Stimulated activated CD8-positive, alpha-beta memory T cell treated with anti-CD3 and anti-CD28 coated beads, Interleukin-15, amount 100 ng/mL, for 1 hour (primary cell): ENCODE results near the gene METTL3.
A peak's percentile ranks its signal among the peaks of the same experiment; 100 is the strongest.
"Not testable (repeated sequence)": the region's sequence is repeated elsewhere in the genome, so short reads cannot be mapped to it uniquely, and the experiment has no call there.

Experiments used
- DNase-seq: peaks from one replicate; pipeline ENCODE4 v3.0.0-alpha.2; 2020; ENCODE audit warnings: low read depth

Gene METTL3

DNA sequence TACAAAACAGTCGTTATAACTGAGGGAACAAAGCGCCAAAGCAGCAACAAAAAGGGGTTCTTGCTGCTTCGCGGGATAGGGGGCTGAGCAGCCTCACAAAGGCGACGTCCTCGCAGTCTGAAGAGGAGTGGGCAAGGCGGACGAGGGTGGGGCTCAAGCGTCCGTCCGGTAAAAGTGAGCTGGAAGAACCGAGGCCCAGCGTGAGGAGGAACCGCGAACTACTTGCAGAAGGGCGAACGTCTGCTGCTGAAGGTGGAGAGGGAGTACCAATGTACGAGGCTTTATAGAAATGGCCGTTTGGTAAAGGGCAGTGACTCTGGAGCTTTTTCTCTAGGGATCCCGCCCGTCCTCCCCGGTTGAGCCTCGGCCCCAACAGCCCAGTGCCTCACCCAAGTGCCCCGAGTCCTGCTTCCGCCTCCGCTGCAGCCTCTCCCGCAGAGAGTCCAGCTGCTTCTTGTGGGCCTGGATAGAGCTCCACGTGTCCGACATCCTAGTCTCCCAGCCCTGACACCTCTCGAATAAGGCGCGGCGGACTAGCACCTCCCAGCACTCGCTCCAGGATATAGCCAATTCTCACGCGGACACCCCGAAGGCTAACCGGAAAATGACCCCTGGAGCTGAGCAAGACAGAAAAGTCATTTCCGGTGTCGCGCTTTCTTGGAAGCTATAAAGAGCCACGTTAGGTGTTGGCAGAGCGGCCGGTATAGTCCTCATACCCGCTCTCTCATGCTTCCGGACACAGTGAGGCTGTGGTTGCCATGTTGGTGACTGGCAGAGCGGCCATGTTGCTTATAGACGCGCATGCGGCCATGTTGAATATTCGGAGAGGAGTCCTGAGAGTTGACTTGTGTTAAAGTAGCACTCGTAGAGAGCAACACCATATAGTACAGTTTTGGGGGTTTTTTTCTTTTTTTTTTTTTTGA, at the start of gene METTL3:
TSS of gene METTL3 (minus strand) at position 606 of the 923 bp plus-strand sequence. CDS start at position 489, 117 bp downstream.
- peak; percentile 85 for DNase-seq

DNA sequence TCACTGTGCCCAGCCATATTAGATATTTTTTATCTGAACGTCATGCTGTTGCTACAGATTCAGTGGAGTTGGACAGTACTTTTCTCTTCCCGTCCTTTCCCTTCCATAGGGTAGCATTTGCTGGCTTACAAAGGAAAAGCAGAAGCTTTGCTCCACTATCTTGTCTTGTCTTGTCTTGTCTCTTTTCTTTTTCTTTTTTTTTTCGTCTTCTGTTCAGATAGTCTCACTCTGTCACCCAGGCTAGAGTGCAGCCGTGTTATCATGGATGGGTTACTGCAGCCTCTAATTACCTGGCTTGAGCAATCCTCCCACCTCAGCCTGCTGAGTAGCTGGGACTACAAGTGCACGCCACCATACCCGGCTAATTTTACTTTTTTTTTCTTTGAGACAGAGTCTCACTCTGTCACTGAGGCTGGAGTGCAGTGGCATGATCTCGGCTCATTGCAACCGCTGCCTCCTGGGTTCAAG, 47.6 kb upstream of the METTL3 start:
- DNase-seq, result no peak

DNA sequence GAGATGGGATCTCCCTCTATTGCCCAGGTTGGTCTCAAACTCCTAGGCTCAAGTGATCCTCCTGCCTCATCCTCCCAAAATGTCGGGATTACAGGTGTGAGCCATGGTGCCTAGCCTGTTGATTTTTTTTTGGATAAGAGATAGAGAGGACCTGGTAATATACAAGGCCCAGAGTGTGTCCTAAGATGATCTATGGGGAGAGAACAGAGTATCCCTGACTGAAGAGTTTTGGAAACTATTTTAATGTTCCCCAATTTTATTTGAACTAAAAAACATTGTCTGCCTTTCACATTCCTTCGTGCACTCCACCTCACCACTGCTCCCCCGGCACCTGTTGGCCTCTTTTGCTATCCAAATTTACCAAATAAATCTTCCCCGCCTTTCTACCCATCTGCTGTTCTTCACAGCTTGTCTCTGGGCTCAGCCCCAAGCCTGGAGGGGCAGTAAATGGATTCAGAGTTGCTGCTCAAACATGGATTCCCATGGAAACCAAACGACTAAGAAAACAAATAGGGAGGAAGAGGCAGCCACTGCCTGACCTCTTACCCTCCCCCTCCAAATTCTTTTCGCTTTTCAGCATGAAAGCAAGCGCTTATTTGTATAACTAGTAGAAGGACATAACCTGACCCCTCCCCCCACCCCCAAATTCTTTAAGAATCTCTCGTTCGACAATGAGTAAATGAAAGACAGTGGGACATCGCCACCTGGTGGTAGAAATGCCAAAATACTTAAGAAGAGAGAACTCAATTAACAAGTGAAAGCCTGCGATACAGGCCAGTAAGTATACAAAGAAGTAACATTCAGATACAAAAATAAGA, 46.2 kb upstream of the METTL3 start:
- DNase-seq, result peak; percentile 64

DNA sequence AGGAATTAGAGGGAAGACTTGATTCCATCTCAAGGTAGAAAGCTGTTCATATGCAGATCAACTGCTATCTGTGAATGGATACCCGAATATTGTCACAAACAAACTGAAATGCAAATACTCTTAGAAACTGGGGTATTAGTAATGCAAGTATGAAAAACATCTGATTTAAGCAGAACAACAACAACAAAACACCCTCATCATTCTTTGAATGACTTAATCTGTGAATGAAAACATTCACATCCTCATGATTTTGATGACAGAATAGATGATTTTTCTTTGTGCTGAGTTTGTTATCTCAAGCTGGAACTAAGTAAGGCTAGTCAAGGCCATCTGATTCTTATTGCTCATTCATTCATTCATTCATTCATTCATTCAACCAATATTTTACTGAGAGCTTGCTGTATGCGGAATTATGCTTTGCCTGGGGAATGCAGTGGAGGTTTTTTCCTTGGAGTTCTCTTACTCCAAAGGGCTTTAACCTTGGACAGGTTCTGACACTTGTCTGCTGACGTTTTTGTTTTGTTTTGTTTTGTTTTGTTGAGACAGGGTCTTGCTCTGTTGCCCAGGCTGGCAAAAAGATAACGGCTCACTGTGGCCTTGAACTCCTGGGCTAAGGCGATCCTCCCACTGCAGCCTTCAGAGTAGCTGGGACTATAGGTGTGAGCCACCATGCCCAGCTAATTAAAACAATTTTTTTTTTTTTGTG, 45.4 kb upstream of the METTL3 start:
- DNase-seq, result no peak

DNA sequence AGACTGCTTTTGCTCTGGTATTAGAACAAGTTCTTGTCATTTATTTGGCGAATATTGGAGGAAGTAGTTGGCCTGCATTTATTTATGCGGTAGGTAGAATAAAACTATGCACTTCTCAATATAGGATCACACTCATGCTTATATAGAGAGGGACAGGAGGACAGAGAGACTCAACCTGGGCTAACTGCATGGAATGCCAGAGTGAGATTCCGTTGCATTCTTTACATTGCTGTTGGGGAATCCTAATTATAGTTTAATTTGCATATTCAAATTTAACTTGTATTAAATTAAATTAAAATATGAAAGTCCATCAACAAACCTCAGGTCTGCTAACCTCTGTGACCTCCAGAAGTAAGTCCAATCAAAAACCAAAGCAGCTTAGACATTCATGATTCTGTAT, 42.1 kb upstream of the METTL3 start:
- no peak for DNase-seq

DNA sequence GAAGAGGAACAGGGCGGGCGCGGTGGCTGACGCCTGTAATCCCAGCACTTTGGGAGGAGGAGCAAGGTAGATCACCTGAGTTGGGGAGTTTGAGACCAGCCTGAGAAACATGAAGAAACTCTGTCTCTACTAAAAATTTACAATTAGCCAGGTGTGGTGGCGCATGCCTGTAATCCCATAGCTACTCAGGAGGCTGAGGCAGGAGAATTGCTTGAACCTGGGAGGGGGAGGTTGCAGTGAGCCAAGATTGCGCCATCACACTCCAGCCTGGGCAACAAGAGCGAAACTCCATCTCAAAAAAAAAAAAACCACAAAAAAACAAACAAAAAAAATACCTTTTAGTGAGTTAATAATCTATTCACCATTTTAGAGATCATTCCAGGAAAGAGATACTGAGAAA, 33.4 kb upstream of the METTL3 start:
- DNase-seq, result not testable (repeated sequence)

DNA sequence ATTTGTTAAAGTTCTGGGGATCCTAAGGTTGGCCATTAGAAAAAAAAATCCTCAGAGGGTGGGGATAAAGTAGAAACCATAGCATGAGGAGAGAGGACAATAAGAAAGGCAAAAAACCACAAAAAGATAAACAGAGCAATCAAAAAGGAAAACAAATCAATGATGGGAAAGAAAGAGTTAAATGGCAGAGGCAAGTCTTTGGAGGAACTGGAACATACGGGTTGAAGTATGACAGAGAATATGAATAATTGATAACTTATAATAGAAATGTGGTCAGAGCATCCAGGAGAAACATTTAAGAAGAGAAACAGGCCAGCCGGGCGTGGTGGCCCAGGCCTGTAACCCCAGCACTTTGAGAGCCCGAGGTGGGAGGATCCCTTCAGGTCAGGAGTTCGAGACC, 32.8 kb upstream of the METTL3 start:
- DNase-seq, result no peak

DNA sequence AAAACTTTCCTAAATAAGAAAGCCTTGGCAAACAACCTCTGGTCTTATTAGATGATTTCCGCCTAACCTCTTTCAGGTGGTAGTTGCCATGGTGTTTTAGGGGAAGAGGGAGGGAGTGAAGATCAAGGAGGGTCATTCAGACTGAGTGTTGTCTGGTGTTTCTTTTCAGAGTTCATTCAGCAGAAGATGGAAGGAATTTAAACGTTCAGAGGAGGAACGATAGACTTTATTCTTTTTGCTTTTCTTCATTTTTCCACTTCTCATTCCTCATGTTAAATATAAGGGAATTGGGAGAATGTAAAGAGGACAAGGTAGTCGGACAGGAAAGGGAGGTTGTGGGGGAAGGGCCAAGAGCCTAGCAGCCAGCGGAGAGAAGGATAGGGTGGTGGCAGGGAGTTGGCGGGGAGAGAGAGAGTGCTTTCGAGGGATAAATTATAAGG, 32.4 kb upstream of the METTL3 start:
- DNase-seq, result no peak

DNA sequence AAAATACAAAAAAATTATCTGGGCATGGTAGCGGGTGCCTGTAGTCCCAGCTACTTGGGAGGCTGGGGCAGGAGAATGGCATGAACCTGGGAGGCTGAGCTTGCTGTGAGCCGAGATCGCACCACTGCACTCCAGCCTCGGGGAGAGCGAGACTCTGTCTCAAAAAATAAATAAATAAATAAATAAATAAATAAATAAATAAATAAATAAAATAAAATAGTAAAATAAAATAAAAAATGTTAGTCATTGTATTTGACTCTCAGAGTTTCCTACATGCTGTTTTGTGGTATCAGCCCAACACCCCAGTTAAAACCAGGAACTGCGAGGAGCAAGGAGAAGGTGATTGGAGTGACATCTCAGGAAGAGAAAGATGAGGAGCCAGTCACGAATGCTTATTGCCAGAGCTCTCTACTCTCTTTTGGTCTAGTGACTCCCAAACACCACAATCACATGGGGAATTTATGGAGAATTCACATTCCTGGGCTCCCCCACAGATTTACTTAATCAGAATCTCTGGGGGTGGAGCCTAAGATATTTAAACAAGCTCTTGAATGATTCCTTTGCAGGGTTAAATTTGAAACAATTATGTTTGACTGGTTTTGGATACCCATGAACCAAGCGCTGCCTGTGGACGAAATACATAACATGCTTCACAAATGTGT, 30.4 kb upstream of the METTL3 start:
- DNase-seq, result no peak

DNA sequence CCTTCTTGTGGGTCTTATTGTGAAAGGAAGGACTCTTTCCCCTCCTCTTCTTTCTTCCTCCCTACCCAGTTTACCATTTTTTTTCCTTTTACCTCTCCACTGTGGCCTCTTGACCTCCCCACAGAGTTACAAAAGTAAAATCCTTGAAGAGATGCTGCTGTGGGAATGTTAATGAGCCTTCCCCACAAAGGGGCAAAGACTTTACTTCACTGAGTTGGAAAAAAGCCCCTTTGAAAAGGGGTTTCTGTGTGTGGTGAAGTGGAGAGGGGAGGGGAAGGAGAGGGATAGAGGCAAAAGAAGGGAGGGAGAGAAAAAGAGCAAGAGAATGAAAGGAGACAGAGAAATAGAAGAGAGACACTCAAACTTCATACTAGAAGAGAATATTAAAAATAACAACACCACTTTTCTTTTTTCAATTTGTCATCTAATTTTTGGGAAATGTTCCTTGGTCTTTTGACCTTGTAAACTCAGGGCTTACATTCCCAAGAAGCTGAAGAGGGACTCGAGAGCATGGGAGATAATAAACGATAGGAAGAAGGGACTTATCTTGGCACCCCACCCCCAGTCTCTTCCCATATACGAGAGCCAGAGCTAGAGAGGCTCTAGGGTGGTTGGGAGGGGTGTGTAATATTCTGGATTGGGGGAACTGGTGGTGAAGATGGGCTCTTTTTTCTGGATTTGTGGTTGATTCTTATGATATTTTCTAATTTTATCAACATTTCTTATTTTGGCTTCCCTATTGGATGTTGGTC, 28.2 kb upstream of the METTL3 start:
- DNase-seq, result no peak

DNA sequence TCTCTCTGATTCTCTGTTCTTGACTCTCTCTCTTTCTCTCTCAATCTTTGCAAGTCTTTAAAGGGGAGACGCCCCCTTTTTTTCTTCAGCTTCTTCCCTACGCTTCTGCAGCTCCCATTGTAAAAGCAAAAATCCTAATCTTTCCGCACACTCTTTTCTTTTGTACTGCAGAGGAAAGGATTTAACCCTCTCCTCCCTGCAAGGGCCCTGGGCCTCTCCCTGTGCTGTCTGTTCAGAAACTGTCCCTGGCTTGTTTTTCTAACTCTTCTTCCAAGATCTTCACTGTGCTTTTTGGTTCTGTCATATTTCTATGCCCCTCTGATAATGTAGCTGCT, 25.9 kb upstream of the METTL3 start:
- DNase-seq, result no peak

DNA sequence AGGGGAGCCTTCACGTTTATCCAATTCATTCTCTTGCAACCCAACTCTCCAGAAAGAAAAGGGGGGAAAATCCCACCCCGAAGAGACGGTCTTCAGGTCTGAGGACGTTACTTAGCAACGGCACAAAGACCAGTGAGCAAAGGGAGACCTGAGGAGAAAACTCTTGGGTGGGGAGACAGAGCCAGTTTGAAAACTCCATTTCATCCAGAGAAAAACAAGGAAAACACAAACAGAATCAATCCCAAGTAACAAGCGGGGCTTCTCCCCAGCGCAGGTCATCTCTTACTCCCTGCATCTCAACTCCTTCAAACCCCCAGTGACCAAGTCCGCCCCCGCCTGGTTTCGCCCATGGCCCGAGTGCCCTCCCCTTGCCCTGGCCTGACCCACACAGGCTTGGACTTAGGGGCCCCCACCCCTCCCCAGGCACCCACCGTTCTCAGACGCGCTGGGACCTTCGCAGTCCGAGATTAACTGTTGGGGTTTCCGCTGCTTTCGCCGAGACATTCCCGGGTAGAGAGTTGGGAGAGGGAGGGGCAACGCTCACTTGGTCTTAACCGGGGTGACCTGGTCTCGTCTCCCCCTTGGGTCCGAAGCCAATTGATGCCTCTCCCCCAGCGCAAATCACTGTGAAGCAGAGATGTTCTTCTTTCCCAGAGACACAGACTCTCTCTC, 25.4 kb upstream of the METTL3 start:
- DNase-seq, result no peak

DNA sequence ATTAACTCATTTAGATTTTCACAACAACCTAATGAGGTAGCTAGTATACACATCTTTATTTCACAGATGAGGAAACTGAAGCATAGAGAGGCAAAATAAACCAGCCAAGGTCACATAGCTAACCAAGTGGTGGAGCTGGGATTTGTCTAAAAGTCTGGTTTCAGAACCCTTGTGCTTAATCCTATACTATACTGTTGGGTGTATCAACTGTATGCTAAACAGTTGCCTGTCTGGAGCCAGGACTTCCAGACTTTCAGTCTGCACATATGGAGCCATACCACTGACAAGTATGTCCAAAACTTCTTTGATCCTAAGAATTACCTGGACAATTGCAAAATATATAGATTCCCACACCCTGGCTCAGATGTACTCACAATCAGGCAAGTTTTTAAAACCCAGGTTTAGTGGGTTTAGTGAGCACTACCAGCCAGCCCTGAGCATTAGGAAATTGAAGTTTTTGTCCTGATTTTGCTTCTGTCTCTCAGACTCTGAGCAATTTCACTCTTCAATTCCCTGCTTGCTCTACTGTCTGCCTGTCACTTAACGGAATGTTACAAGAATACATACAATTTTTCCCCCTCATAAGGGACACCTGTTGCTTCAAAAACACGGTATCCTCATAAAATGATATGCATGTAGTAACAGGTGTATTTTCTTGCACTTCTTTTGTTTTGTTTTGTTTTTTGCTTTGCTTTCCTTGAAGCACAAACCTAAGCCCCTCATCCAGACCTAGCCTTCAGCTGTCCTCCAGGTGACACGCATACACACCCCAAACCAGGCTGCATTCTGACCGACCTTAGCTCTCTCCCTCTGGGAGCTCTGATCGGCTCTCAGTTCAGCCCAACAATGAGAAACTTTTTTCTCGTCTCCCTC, 24.6 kb upstream of the METTL3 start:
- no peak for DNase-seq

DNA sequence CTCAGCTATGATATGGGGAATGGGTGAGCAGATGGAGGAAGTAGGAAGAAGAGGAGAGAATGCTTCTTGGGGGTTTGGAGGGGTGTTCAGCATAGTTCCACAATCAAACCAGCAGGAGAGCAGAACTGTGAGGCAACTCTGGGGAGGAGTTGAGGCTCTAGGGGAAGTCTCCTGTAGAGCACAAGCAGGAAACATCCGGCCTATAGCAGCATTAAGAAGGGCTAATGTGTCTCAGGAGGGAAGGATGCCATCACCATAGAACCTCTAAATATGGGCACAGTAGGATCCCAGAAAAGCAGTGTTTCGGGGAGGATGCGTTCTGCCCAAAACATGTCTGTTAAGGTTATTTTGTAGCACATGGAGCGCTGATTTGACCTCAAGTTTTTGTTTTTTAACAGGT, 23.4 kb upstream of the METTL3 start:
- DNase-seq, result no peak

DNA sequence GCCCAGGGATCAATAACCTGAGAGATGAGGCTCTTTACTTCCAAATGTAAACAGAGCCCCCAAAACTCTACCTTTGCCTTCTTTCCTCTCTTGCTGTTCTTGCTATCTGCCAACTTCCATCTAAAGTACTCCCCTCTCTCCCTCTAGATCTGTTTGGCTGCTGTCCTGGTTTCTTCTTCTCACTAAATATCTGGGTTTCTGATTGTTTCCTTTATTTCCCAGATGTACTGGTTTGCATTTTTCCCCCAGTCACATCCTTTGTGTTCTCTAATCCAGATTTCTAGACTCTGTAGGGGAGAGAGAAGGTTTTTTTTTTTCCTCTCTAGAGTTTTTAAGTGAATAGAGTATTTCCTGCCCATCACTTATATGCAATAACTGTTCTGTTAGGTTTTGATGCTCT, 22.2 kb upstream of the METTL3 start:
- no peak for DNase-seq

DNA sequence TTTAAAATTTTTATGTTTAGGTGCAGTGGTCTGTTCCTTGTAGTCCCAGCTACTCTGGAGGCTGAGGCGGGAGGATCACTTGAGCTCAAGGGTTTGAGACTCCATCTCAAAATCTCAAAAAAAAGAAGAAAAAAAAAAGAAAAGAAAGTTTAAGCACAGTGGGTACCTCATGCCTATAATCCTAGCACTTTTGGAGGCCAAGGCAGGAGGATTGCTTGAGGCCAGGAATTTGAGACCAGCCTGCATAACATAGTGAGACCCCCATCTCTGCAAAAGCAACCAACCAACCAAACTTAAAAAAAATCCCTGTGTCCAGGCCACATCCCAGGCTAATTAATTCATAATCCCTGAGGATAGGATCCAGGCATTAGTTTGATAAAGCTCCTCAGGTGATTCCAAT, 18.4 kb upstream of the METTL3 start:
- no peak for DNase-seq

DNA sequence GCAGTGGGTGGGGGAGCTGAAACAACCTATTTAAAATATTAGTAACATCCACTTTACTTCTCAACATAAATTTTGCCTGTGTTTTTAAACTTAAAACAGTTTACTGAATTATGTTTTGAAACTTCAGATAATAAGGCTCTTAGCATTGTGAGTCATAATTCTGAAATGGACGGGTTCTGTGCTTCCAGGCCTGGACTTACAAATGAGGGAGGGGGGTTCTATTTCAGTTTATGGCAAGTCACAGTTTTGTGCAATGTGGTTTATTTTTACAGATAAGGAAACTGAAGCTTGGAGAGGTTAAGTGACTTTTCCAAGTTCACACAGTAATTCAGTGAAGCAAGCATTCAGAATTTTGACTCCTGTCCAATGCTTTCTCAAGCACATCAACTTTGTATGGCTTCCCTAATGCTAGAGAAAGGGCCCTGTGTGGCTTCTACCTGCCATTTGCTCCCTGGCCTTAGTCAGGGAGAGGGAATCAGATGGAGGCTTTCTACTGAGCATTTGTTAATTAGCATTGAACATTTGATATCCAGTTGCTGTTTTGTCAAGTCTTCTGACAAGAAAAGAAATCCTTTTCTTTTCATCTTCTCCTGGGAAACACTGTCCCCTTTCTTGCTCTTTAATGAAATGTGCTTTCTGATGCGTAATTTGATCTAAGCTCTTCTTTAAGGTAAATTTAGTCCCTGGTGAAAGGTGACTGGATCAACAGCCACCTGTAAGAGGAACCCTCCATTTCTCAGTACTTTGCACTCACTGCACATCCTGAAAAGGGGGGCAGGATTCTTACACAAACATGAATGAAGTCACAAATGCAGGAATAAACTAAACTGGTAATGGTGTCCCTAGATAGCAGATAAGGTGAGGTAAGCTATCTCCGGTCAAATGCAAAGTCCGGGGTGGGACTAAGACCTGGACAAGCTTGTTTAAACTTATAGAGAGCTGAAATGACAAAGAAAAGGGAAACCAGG, 17.5 kb upstream of the METTL3 start:
- DNase-seq, result no peak

DNA sequence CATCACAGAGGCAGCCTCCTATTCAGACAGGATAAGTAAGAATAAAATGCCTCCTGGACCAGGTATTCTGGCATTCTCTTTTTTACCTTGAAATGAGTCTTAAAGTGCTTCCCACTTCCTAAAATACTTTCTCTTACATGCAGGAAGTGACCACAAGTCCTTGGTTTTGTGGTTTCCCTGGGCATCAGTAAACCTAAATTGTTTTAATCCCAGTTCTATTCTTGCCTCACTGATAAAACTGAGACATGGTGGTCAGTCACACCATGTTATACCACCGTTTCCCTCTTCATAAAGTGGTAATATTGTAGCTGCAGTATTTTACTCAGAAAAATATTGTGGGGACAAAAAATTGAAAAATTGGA, 16.2 kb upstream of the METTL3 start:
- no peak for DNase-seq
